Heart left ventricle (tissue), 16 donors: ENCODE data around the gene ZMIZ1. TPM values are rescaled to one million over a fixed set of nuclear protein-coding genes. Genes with fewer than 3 reads are reported as not detected.
A peak's percentile ranks its signal among the peaks of the same experiment; 100 is the strongest.

Source experiments
- ATAC-seq, 4 donors: fragments of 200-7000 bp; cut with Tn5 transposase; one replicate each; pipeline ENCODE4 v1.9.1; 2020 to 2022; ENCODE audit warnings: moderate library complexity in 4 of 4, mild to moderate bottlenecking in 3 of 4, moderate number of reproducible peaks in 1 of 4
- DNase-seq, 5 donors: peaks; one replicate each; pipeline ENCODE4 v3.0.0-alpha.2; 2020
- H3K27ac ChIP-seq, 12 donors: fragments of 200-600 bp; sonication (generic) in 4 of 12; one replicate each; pipeline versions ENCODE4 v1.5.0 to v1.8.0; 2016 to 2022; ENCODE audit warnings: mild to moderate bottlenecking in 2 of 12
- H3K27me3 ChIP-seq, 9 donors: fragments of 200-600 bp; sonication (generic) in 2 of 9; one replicate each; pipeline versions ENCODE4 v1.5.1 to v1.8.0; 2016 to 2022; ENCODE audit warnings: mild to moderate bottlenecking in 3 of 9
- H3K36me3 ChIP-seq, 9 donors: fragments of 200-600 bp; sonication (generic) in 2 of 9; one replicate each; pipeline versions ENCODE4 v1.5.0 to v1.8.0; 2018 to 2022; ENCODE audit warnings: mild to moderate bottlenecking in 2 of 9
- H3K4me1 ChIP-seq, 12 donors: fragments of 200-600 bp; sonication (generic) in 4 of 12; one replicate each; pipeline versions ENCODE4 v1.5.0 to v1.8.0; 2016 to 2022; ENCODE audit warnings: mild to moderate bottlenecking in 3 of 12
- H3K4me3 ChIP-seq, 12 donors: fragments of 200-600 bp; sonication (generic) in 4 of 12; one replicate each; pipeline versions ENCODE4 v1.5.0 to v1.8.0; 2017 to 2022; ENCODE audit warnings: mild to moderate bottlenecking in 9 of 12, moderate library complexity in 4 of 12
- H3K9me3 ChIP-seq, 12 donors: fragments of 200-600 bp; sonication (generic) in 4 of 12; one replicate each; pipeline versions ENCODE4 v1.5.0 to v1.8.0; 2016 to 2022; ENCODE audit warnings: mild to moderate bottlenecking in 1 of 12
- CTCF ChIP-seq, 12 donors: fragments of 200-600 bp; sonication (generic) in 4 of 12; IDR thresholded peaks; one replicate each; pipeline versions ENCODE4 v1.5.0 to v1.8.0; 2018 to 2022; ENCODE audit warnings: antibody characterized with exemption in 12 of 12, mild to moderate bottlenecking in 5 of 12
- POLR2A ChIP-seq, 2 donors: fragments of 450-650 bp; IDR thresholded peaks; one replicate each; pipeline ENCODE4 v1.6.1; 2017; ENCODE audit warnings: antibody characterized with exemption in 2 of 2, mild to moderate bottlenecking in 2 of 2, moderate library complexity in 2 of 2
- WGBS, 4 donors: extraction: QIAGEN DNeasy Blood & Tissue Kit in 2 of 4; methylation state at CpG; one replicate each; pipeline versions ENCODE4 v1.1.5 to v1.1.7; 2013 to 2018; 5-methylcytosine and 5-hydroxymethylcytosine counted together
- intact Hi-C, 10 donors: fragments of 100-400 bp; cut with DNase I; formaldehyde crosslinking; loops; one replicate each; pipeline versions ENCODE4 v1.11.1 to v1.14.2; 2022
- polyA plus RNA-seq, 2 donors: library from polyadenylated mRNA; stranded (reverse); fragments of 200-250 nt; gene quantifications; one replicate each; pipeline ENCODE4 v1.2.3, GENCODE V29; 2013
- total RNA-seq, 9 donors: library from RNA; depleted of rRNA in 2 of 9; stranded (reverse); fragments of >200 nt in 2 of 9; fragmentation: NEBNext Ultra II Directional in 3 of 9; extraction: Animal tissue kit (Norgen Biotek cat#: 25700) in 3 of 9; gene quantifications; one replicate each; pipeline versions ENCODE4 v1.1.0 to v1.2.4, GENCODE V29; 2016 to 2023
- donor health status: ischemic (EF 13 %, LVEDD 7.1; RV severe dilation, severe dysfunction).
- donor health status: healthy with polysubstance abuse.
- donor health status: DM: no; HTN: yes; CAD: no.
- donor health status: DM: no; HTN: no; CAD: no.
- donor health status: ischemic (EF 25% LVEDD 6.9; RV normal size, moderate dysfunction).
- donor health status: ischemic (EF 25% LVEDD 5.7; RV mildly dilated, moderate dysfunction).
- donor health status: healthy.
- donor health status: DM: yes; HTN: yes; CAD: no.
- donor health status: ischemic (EF 35%, LVEDD 5.7; RV mildly dilated, moderate dysfunction).
- donor health status: nonischemic (EF 11% LVEDD 7.7; RV severe dilation, severe dysfunction).
- donor health status: DM: yes; HTN: yes; CAD: no.
- donor health status: PGD.
- donor health status: ischemic (EF 29% LVEDD 5.4; RV normal size, mild dysfunction).
- donor health status: nonischemic (EF 23%, LVEDD 6.1; RV moderate dilation, normal function).

Gene ZMIZ1
- total and polyA plus RNA-seq, 11 donors: 19.7 to 75.4 (median 49.2) TPM

GRCh38 chr10:79038104-79038840, 30.5 kb upstream of the ZMIZ1 start:
- intact Hi-C loops: no loop called here

GRCh38 chr10:79038841-79039201, 29.9 kb upstream of the ZMIZ1 start:
- Histone ChIP-seq H3K36me3 (no peaks in the 10 kb centered on the region), H3K27ac (no peak overlapping the region), H3K4me3 (no peak overlapping the region), H3K27me3 (no peaks in the 10 kb centered on the region), H3K9me3 (peaks cover 0 to 3% (median 0%) of the 10 kb centered on the region in 12 donors), H3K4me1 (no peaks in the 10 kb centered on the region)
- intact Hi-C loops: no loop called here
- 69 to 83% (median 75%) methylated on average over 5 of the region's 5 CpGs for WGBS, 4 donors
- TF ChIP-seq CTCF (IDR thresholded peaks at IDR 0.05): no peak
- no peak for TF ChIP-seq POLR2A (IDR thresholded peaks at IDR 0.05)
- ATAC-seq (no peak), DNase-seq (peak in 2 of 5 donors; percentile 8 to 17)

More at GRCh38 chr10:79038104-79038840, 30.5 kb upstream of the ZMIZ1 start:
- DNase-seq (no peak), ATAC-seq (no peak)
- 94 to 100% (median 96%) methylated on average over 1 of the region's 1 CpG for WGBS, 4 donors
- no peak for TF ChIP-seq POLR2A (IDR thresholded peaks at IDR 0.05)
- TF ChIP-seq CTCF (IDR thresholded peaks at IDR 0.05): no peak
- Histone ChIP-seq H3K4me1 (no peaks in the 10 kb centered on the region), H3K4me3 (no peak overlapping the region), H3K36me3 (no peaks in the 10 kb centered on the region), H3K27ac (no peak overlapping the region), H3K27me3 (no peaks in the 10 kb centered on the region), H3K9me3 (peaks cover 0 to 3% (median 0%) of the 10 kb centered on the region in 12 donors)

- H3K27me3 ChIP-seq: no peaks in the 10 kb centered on the region
- peaks cover 0 to 3% (median 0%) of the 10 kb centered on the region in 12 donors for H3K9me3 ChIP-seq
- DNase-seq (no peak), ATAC-seq (no peak)
- H3K36me3 ChIP-seq: no peaks in the 10 kb centered on the region
- H3K4me1 ChIP-seq: peaks cover 0 to 14% (median under 1%) of the 10 kb centered on the region in 12 donors
- WGBS, 4 donors: 60 to 86% (median 73%) methylated on average over 3 of the region's 3 CpGs
- intact Hi-C loops: no loop called here
- H3K4me3 ChIP-seq: no peak overlapping the region
- TF ChIP-seq CTCF (IDR thresholded peaks at IDR 0.05) (no peak), POLR2A (IDR thresholded peaks at IDR 0.05) (no peak)
- no peak overlapping the region for H3K27ac ChIP-seq
These were observed 25.9 kb upstream of the ZMIZ1 start for GRCh38 chr10:79042639-79043411.

GRCh38 chr10:79044036-79044632, 24.6 kb upstream of the ZMIZ1 start:
- no peak for TF ChIP-seq CTCF (IDR thresholded peaks at IDR 0.05)
- no peak for TF ChIP-seq POLR2A (IDR thresholded peaks at IDR 0.05)
- no peak for ATAC-seq
- H3K36me3 ChIP-seq: no peaks in the 10 kb centered on the region
- peaks cover 0 to 27% (median 8%) of the 10 kb centered on the region in 12 donors for H3K4me1 ChIP-seq
- no peaks in the 10 kb centered on the region for H3K27me3 ChIP-seq
- intact Hi-C loops: no loop called here
- peaks cover 0 to 3% (median 0%) of the 10 kb centered on the region in 12 donors for H3K9me3 ChIP-seq
- no peak overlapping the region for H3K27ac ChIP-seq
- 94 to 98% (median 98%) methylated on average over 5 of the region's 5 CpGs for WGBS, 4 donors
- peak in 2 of 5 donors; percentile 4 to 16 for DNase-seq
- no peak overlapping the region for H3K4me3 ChIP-seq
